OCI-LY3 (cell line): ENCODE data around the gene PYDC2.
"Not testable (repeated sequence)": the region's sequence is repeated elsewhere in the genome, so short reads cannot be mapped to it uniquely, and the experiment has no call there.

Experiments
- H2AFZ ChIP-seq: fragments of 200-600, 300-600 bp; shearing (Covaris generic); 2 replicates; pipeline ENCODE4 v1.6.0; 2014; ENCODE audit warnings: antibody characterized with exemption, low read depth, low read length
- H3K27ac ChIP-seq: fragments of 200-600, 300-600 bp; sonication (generic); 2 replicates; pipeline ENCODE4 v1.5.1; 2014; ENCODE audit warnings: mild to moderate bottlenecking, low read length, moderate library complexity, mixed read lengths
- H3K27me3 ChIP-seq: fragments of 200-600, 300-600 bp; sonication (generic); 2 replicates; pipeline ENCODE4 v1.6.1; 2014; ENCODE audit warnings: low read depth, low read length, mixed read lengths
- H3K36me3 ChIP-seq: fragments of 200-600, 300-600 bp; sonication (generic); replicated peaks from 2 replicates; pipeline ENCODE3; 2014; ENCODE audit warnings: low read depth, low read length, mixed read lengths
- H3K4me1 ChIP-seq: fragments of 300-600, 200-600 bp; sonication (generic); 2 replicates; pipeline ENCODE4 v1.6.1; 2014; ENCODE audit warnings: low read length, mixed read lengths
- H3K4me2 ChIP-seq: fragments of 200-600, 300-600 bp; sonication (generic); 2 replicates; pipeline ENCODE4 v1.6.1; 2014; ENCODE audit warnings: low read length, mixed read lengths
- H3K4me3 ChIP-seq: fragments of 300-600, 200-600 bp; sonication (generic); 2 replicates; pipeline ENCODE4 v1.5.1; 2014; ENCODE audit warnings: antibody characterized with exemption, mild to moderate bottlenecking, low read length, moderate library complexity
- H3K79me2 ChIP-seq: fragments of 300-600, 200-600 bp; shearing (Covaris generic); 2 replicates; pipeline ENCODE4 v1.6.1; 2014; ENCODE audit warnings: mild to moderate bottlenecking, low read length, mixed read lengths
- H3K9ac ChIP-seq: fragments of 300-600, 200-600 bp; shearing (Covaris generic); 2 replicates; pipeline ENCODE4 v1.6.0; 2014; ENCODE audit warnings: mild to moderate bottlenecking, low read length, moderate library complexity
- H3K9me3 ChIP-seq: fragments of 200-600, 300-600 bp; shearing (Covaris generic); 2 replicates; pipeline ENCODE4 v1.6.1; 2014; ENCODE audit warnings: low read length, mixed read lengths; ENCODE audit not compliant: insufficient read depth
- H4K20me1 ChIP-seq: fragments of 200-600, 300-600 bp; sonication (generic); 2 replicates; pipeline ENCODE4 v1.6.1; 2016; ENCODE audit warnings: low read length, mixed read lengths; ENCODE audit not compliant: insufficient read depth
- EZH2phosphoT487 ChIP-seq: fragments of 200-600 bp; shearing (Covaris generic); IDR thresholded peaks from 2 replicates; pipeline ENCODE4 v1.6.1; 2018; ENCODE audit warnings: antibody characterized with exemption, mixed run types, low read depth
- TF ChIP-seq, protein P1 (sequence below): fragments of 200-600, 300-600 bp; sonication (generic); IDR thresholded peaks from 2 replicates; pipeline ENCODE4 v1.5.1; 2014; ENCODE audit warnings: antibody characterized with exemption, low read length, low read depth

Gene PYDC2

DNA sequence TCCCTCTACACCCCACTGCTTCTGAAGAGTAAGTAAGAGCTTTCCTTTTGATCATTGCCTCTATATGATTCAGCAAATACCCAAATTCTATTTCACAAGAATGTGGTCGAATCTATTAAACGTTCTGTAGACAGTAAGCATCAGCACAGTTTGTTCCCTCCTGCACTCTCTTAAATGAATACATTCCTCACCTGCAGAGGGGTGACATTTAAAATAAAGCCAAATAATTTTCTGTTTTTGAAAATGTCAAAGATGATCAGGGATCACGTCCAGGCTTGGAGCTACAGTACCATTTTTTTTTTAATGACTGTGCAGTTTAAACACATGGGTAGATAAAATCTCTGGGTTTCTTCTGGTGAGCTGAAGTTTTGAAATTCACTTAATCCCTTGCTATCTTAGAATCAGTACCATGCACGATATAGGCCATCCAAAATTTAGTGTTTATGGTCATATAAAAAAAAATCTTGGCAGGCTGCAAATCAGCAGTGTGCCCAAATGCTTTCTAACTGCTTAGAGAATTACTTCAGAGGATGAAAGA, 12.8 kb downstream of the PYDC2 start:
- Histone ChIP-seq H2AFZ (no peak overlapping the region), H3K4me1 (no peaks in the 10 kb centered on the region), H3K9ac (no peak overlapping the region), H3K4me3 (no peak overlapping the region), H3K9me3 (no peaks in the 10 kb centered on the region), H3K27ac (no peak overlapping the region), H3K27me3 (no peaks in the 10 kb centered on the region), H4K20me1 (no peaks in the 10 kb centered on the region), H3K36me3 (no peaks in the 10 kb centered on the region), H3K4me2 (no peak overlapping the region), H3K79me2 (no peaks in the 10 kb centered on the region)
- TF ChIP-seq, protein P1, sequence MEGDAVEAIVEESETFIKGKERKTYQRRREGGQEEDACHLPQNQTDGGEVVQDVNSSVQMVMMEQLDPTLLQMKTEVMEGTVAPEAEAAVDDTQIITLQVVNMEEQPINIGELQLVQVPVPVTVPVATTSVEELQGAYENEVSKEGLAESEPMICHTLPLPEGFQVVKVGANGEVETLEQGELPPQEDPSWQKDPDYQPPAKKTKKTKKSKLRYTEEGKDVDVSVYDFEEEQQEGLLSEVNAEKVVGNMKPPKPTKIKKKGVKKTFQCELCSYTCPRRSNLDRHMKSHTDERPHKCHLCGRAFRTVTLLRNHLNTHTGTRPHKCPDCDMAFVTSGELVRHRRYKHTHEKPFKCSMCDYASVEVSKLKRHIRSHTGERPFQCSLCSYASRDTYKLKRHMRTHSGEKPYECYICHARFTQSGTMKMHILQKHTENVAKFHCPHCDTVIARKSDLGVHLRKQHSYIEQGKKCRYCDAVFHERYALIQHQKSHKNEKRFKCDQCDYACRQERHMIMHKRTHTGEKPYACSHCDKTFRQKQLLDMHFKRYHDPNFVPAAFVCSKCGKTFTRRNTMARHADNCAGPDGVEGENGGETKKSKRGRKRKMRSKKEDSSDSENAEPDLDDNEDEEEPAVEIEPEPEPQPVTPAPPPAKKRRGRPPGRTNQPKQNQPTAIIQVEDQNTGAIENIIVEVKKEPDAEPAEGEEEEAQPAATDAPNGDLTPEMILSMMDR: no peak
- no peak for TF ChIP-seq EZH2phosphoT487

DNA sequence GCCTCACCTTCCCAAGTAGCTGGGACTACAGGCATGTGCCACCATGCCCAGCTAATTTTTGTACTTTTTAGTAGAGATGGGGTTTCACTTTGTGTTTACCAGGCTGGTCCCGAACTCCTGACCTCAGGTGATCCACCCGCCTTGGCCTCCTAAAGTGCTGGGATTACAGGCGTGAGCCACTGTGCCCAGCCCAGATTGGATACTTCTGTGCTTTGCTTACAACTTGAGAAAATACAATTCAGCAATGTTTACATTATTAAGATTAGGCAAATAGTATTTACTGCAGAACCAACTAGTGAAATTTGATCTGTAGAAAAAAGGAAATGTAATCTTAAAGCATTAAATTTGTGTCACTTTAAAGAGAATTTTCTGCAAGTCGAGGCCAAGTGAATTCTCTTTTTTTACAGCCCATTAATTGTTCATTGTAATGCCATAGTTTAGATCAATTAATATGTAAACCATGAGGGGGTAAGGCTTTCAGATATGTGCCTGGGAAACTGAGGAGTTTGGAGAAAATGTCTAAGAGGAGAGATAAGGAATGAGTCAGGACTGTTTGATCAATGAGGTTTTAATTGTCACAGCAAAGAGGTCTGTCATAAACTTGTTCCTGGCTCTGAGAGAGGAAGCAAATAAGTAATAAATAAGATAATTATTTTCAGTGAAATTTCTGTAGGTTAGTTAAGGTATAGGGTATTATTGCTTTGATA, 15.3 kb downstream of the PYDC2 start:
- TF ChIP-seq, protein P1: no peak
- no peak for TF ChIP-seq EZH2phosphoT487
- Histone ChIP-seq H3K4me3 (no peak overlapping the region), H3K79me2 (no peaks in the 10 kb centered on the region), H3K9ac (no peak overlapping the region), H3K27me3 (no peaks in the 10 kb centered on the region), H3K9me3 (no peaks in the 10 kb centered on the region), H3K36me3 (no peaks in the 10 kb centered on the region), H4K20me1 (no peaks in the 10 kb centered on the region), H3K4me1 (no peaks in the 10 kb centered on the region), H2AFZ (no peak overlapping the region), H3K4me2 (no peak overlapping the region), H3K27ac (no peak overlapping the region)

DNA sequence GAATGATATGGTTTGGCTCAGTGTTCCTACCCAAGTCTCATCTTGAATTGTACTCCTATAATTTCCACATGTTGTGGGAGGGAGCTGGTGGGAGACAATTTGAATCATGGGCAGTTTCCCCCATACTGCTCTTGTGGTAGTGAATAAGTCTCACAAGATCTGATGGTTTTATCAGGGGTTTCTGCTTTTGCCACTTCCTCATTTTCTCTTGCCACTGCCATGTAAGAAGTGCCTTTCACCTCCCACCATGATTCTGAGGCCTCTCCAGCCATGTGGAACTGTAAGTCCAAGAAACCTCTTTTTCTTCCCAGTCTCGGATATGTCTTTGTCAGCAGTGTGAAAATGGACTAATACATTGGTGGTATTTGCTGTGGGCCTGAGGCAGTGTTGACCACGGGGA, 23.0 kb downstream of the PYDC2 start:
- not testable (repeated sequence) for H3K9me3 ChIP-seq, H3K4me2 ChIP-seq, H3K27me3 ChIP-seq, H3K4me3 ChIP-seq, H3K79me2 ChIP-seq, H3K36me3 ChIP-seq, H3K9ac ChIP-seq, H3K4me1 ChIP-seq, H4K20me1 ChIP-seq, H2AFZ ChIP-seq, H3K27ac ChIP-seq

DNA sequence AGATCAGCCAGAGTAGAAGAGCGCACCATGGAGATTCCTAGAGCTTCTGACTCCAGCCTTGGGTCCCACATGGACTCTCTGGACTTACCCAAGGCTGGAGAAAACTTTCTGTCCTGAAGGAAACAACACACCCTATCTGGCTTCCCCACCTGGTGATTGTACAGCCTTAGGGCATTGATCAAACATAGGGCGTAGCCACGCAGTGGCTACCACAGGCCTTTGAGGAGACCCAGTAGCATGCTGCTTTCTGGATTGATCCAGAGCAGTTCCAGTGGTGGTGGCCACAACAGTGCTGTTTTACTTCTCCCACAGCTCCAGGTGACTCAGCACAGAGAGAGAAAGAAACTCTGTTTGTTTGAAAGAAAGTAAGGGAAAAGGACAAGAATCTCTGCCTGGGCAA, 23.5 kb downstream of the PYDC2 start:
- Histone ChIP-seq H2AFZ (no peak overlapping the region), H3K4me1 (no peaks in the 10 kb centered on the region), H3K36me3 (no peaks in the 10 kb centered on the region), H3K9ac (no peak overlapping the region), H3K4me3 (no peak overlapping the region), H3K27me3 (no peaks in the 10 kb centered on the region), H3K4me2 (no peak overlapping the region), H3K79me2 (no peaks in the 10 kb centered on the region), H4K20me1 (no peaks in the 10 kb centered on the region), H3K27ac (no peak overlapping the region), H3K9me3 (no peaks in the 10 kb centered on the region)
- no peak for TF ChIP-seq EZH2phosphoT487
- TF ChIP-seq, protein P1: no peak
